Hepatocyte (in vitro differentiated cells): Measurements from ENCODE around the gene PLCXD3. TPM values are rescaled to one million over a fixed set of nuclear protein-coding genes. Genes with fewer than 3 reads are reported as not detected.

Source experiments
- DNase-seq: peaks from one replicate; pipeline ENCODE4 v3.0.0-alpha.2; 2016; ENCODE audit warnings: low spot score
- H2AFZ ChIP-seq: fragments of 200-600 bp; sonication (generic); 2 replicates; pipeline ENCODE4 v1.6.0; 2016; ENCODE audit warnings: antibody characterized with exemption, mild to moderate bottlenecking
- H3K27ac ChIP-seq: fragments of 200-600 bp; sonication (generic); 2 replicates; pipeline ENCODE4 v1.5.1; 2016; ENCODE audit warnings: mild to moderate bottlenecking
- H3K27me3 ChIP-seq: fragments of 200-600 bp; sonication (generic); 2 replicates; pipeline ENCODE4 v1.6.1; 2016
- H3K36me3 ChIP-seq: fragments of 200-600 bp; sonication (generic); replicated peaks from 2 replicates; pipeline ENCODE4 v1.5.1; 2016; ENCODE audit warnings: low read depth; ENCODE audit not compliant: insufficient read depth
- H3K4me1 ChIP-seq: fragments of 200-600 bp; sonication (generic); 2 replicates; pipeline ENCODE4 v1.5.1; 2016; ENCODE audit warnings: mild to moderate bottlenecking, moderate library complexity; ENCODE audit not compliant: insufficient read depth
- H3K4me2 ChIP-seq: fragments of 200-600 bp; sonication (generic); 2 replicates; pipeline ENCODE4 v1.6.0; 2016
- H3K4me3 ChIP-seq: fragments of 200-600 bp; sonication (generic); 2 replicates; pipeline ENCODE4 v1.5.1; 2016; ENCODE audit warnings: mild to moderate bottlenecking
- H3K79me2 ChIP-seq: fragments of 200-600 bp; sonication (generic); 2 replicates; pipeline ENCODE4 v1.6.0; 2017; ENCODE audit warnings: mild to moderate bottlenecking
- H3K9me2 ChIP-seq: fragments of 200-600 bp; sonication (generic); replicated peaks from 2 replicates; pipeline ENCODE4 v1.6.0; 2017; ENCODE audit warnings: mild to moderate bottlenecking; ENCODE audit not compliant: insufficient read depth
- H3K9me3 ChIP-seq: fragments of 200-600 bp; sonication (generic); 2 replicates; pipeline ENCODE4 v1.5.1; 2016; ENCODE audit warnings: low read depth, mild to moderate bottlenecking
- H4K20me1 ChIP-seq: fragments of 200-600 bp; sonication (generic); 2 replicates; pipeline ENCODE4 v1.6.0; 2016; ENCODE audit warnings: mild to moderate bottlenecking; ENCODE audit not compliant: insufficient read depth, poor library complexity, severe bottlenecking
- EZH2 ChIP-seq: fragments of 200-600 bp; sonication (generic); IDR thresholded peaks from 2 replicates; pipeline ENCODE4 v1.6.1; 2016; ENCODE audit warnings: antibody characterized with exemption, mild to moderate bottlenecking, borderline replicate concordance
- EZH2phosphoT487 ChIP-seq: fragments of 200-600 bp; sonication (generic); IDR thresholded peaks from one replicate; pipeline ENCODE4 v1.6.1; 2018; ENCODE audit warnings: antibody characterized with exemption, mild to moderate bottlenecking, low read depth, moderate library complexity; ENCODE audit not compliant: unreplicated experiment, severe bottlenecking
- WGBS: methylation state at CpG from one replicate; pipeline ENCODE4 v1.1.6; 2016; ENCODE audit warnings: low lambda C conversion rate; ENCODE audit errors: missing lambda C conversion rate; 5-methylcytosine and 5-hydroxymethylcytosine counted together
- polyA plus RNA-seq: library from polyadenylated mRNA; unstranded; fragments of >200 nt; fragmentation: Nextera tagmentation; extraction: Ambion mirVana; gene quantifications from 2 replicates; pipeline ENCODE4 v1.2.1, GENCODE V29; 2016
- total RNA-seq: library from RNA; depleted of rRNA; stranded (reverse); fragments of >200 nt; gene quantifications from 2 replicates; pipeline ENCODE4 v1.2.3, GENCODE V29; 2014
- TF ChIP-seq, protein P1 (sequence below): fragments of 200-600 bp; sonication (generic); IDR thresholded peaks from 2 replicates; pipeline ENCODE4 v1.5.1; 2016; ENCODE audit warnings: antibody characterized with exemption, mild to moderate bottlenecking; ENCODE audit not compliant: poor library complexity

PLCXD3 gene
- total and polyA plus RNA-seq, 2 experiments from 2014 or later, result 0.47 to 2.2 TPM

DNA sequence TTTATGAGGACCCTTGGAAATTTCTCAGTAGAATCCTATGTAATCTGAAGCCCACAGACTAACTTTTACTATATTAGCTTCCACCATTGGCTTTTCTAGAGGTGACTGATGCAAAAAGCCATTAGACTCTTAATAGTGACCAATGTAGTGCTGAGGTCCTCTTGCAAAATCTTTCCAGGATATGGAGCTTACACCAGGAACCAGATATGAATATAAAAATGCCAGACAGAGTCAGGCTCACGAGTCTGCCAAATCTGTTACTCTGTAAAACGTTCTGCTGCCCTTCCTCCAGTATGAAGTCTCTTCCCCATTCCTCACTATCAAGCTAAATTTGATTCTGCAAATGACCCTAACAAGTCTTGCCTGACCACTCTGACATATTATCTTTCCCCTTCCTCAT is 223.7 kb downstream of the PLCXD3 start:
- Histone ChIP-seq H3K27me3 (no peaks in the 10 kb centered on the region), H3K4me2 (no peak overlapping the region), H3K4me1 (no peaks in the 10 kb centered on the region), H3K4me3 (no peak overlapping the region), H3K9me2 (no peaks in the 10 kb centered on the region), H2AFZ (no peak overlapping the region), H3K79me2 (no peaks in the 10 kb centered on the region), H3K9me3 (no peaks in the 10 kb centered on the region), H3K36me3 (no peaks in the 10 kb centered on the region), H4K20me1 (no peaks in the 10 kb centered on the region), H3K27ac (no peak overlapping the region)
- TF ChIP-seq, protein P1, sequence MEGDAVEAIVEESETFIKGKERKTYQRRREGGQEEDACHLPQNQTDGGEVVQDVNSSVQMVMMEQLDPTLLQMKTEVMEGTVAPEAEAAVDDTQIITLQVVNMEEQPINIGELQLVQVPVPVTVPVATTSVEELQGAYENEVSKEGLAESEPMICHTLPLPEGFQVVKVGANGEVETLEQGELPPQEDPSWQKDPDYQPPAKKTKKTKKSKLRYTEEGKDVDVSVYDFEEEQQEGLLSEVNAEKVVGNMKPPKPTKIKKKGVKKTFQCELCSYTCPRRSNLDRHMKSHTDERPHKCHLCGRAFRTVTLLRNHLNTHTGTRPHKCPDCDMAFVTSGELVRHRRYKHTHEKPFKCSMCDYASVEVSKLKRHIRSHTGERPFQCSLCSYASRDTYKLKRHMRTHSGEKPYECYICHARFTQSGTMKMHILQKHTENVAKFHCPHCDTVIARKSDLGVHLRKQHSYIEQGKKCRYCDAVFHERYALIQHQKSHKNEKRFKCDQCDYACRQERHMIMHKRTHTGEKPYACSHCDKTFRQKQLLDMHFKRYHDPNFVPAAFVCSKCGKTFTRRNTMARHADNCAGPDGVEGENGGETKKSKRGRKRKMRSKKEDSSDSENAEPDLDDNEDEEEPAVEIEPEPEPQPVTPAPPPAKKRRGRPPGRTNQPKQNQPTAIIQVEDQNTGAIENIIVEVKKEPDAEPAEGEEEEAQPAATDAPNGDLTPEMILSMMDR, result no peak
- TF ChIP-seq EZH2, result no peak
- no peak for TF ChIP-seq EZH2phosphoT487
- DNase-seq, result no peak
- WGBS, result 90% methylated on average over 2 of the region's 2 CpGs

DNA sequence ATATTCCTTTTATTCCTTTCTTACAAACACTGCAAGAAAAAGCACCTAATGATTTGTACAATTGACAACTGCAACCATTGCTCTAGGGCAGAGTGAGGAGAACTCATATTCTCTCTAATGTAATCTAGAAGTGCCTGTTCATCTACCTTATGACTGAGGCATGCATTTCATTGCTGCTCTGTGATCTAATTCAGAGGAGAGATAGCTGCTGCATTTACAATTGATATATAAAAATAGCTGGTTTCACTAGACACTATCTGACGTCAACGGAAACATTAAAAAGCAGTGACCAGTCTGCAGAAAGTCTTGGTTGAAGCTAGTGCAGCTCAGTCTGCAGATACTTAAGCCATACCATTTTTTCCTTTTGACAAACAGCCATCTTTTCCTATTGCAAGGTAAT is 224.2 kb downstream of the PLCXD3 start:
- no peak overlapping the region for H3K27ac ChIP-seq
- TF ChIP-seq EZH2 (no peak), EZH2phosphoT487 (no peak)
- TF ChIP-seq, protein P1, result no peak
- H3K79me2 ChIP-seq, result no peaks in the 10 kb centered on the region
- no peaks in the 10 kb centered on the region for H3K36me3 ChIP-seq
- no peaks in the 10 kb centered on the region for H3K4me1 ChIP-seq
- DNase-seq, result no peak
- no peaks in the 10 kb centered on the region for H4K20me1 ChIP-seq
- no peak overlapping the region for H2AFZ ChIP-seq
- H3K9me3 ChIP-seq, result no peaks in the 10 kb centered on the region
- WGBS, result 88% methylated on average over 2 of the region's 2 CpGs
- H3K27me3 ChIP-seq, result no peaks in the 10 kb centered on the region
- H3K4me3 ChIP-seq, result no peak overlapping the region
- H3K4me2 ChIP-seq, result no peak overlapping the region
- no peaks in the 10 kb centered on the region for H3K9me2 ChIP-seq

DNA sequence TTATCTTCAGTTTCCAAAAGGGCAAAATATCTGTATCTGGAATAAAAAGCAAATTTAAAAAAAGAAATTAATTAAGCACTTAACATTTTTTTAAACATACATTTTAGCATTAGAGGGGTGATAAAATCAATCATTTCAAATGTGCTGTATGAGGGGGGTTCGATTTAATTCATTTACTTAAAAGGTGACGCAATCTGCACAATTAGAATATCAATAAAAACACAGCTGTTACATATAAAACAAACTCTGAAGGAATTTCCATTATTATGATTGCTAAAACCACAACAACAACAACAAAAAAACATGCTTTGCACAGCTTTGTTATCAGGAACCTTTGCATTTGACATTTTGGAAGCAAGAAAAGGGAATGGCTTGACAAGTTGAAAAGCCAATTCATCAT is 225.5 kb downstream of the PLCXD3 start:
- H3K27ac ChIP-seq, result no peak overlapping the region
- no peaks in the 10 kb centered on the region for H3K79me2 ChIP-seq
- no peak overlapping the region for H2AFZ ChIP-seq
- H3K4me2 ChIP-seq, result no peak overlapping the region
- WGBS, result 89% methylated on average over 2 of the region's 2 CpGs
- H3K27me3 ChIP-seq, result no peaks in the 10 kb centered on the region
- H3K9me3 ChIP-seq, result no peaks in the 10 kb centered on the region
- DNase-seq, result no peak
- TF ChIP-seq EZH2, result no peak
- TF ChIP-seq, protein P1, result no peak
- no peak for TF ChIP-seq EZH2phosphoT487
- H3K4me3 ChIP-seq, result no peak overlapping the region
- no peaks in the 10 kb centered on the region for H3K4me1 ChIP-seq
- H4K20me1 ChIP-seq, result no peaks in the 10 kb centered on the region
- no peaks in the 10 kb centered on the region for H3K36me3 ChIP-seq
- no peaks in the 10 kb centered on the region for H3K9me2 ChIP-seq

DNA sequence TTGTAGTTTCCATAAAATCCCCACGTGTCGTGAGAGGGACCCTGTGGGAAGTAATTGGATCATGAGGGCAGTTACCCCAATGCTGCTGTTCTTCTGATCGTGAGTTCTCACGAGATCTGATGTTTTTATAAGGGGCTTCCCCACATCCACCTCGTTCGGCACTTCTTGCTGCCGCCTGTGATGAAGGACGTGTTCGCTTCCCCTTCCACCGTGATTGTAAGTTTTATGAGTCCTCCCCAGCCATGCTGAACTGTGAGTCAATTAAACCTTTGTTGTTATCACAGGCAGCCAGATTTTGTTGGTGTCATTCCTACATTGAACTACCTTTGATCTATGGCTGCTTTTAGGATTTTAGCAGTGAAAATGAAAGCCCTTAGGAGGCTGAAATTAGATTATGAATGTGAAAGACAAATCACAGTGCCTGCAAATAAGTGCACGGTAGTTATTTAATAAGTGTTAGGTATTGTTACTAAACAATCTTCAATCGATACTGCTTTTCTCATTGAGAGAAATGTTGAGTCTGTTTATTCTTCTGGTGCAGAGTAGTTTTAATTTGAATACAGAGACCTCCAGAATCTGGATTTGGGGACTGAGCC is 229.1 kb downstream of the PLCXD3 start:
- 76% methylated on average over 12 of the region's 12 CpGs for WGBS
- H2AFZ ChIP-seq, result no peak overlapping the region
- H3K9me3 ChIP-seq, result no peaks in the 10 kb centered on the region

More for the DNA sequence above, 229.1 kb downstream of the PLCXD3 start:
- Histone ChIP-seq H3K36me3 (no peaks in the 10 kb centered on the region), H3K9me2 (no peaks in the 10 kb centered on the region), H3K79me2 (no peaks in the 10 kb centered on the region), H3K27me3 (no peaks in the 10 kb centered on the region), H3K4me1 (no peaks in the 10 kb centered on the region), H4K20me1 (no peaks in the 10 kb centered on the region), H3K4me2 (no peak overlapping the region), H3K4me3 (no peak overlapping the region), H3K27ac (no peak overlapping the region)
- TF ChIP-seq, protein P1, result no peak
- no peak for TF ChIP-seq EZH2phosphoT487
- no peak for TF ChIP-seq EZH2
- DNase-seq, result no peak
